Muscle layer of duodenum (tissue), 2 donors: ENCODE results near the gene MGAT4A.
"Not testable (repeated sequence)": the region's sequence is repeated elsewhere in the genome, so short reads cannot be mapped to it uniquely, and the experiment has no call there.

Experiments used
- H3K27ac ChIP-seq: one replicate; pipeline ENCODE4 v1.7.0; 2013; ENCODE audit warnings: mild to moderate bottlenecking, low read length
- H3K27me3 ChIP-seq: one replicate; pipeline ENCODE4 v1.7.0; 2013; ENCODE audit warnings: low read depth, mild to moderate bottlenecking, control low read depth, low read length
- H3K36me3 ChIP-seq, 2 donors: one replicate each; pipeline ENCODE4 v1.7.0; 2013; ENCODE audit warnings: low read length in 2 of 2, control low read depth in 1 of 2, mild to moderate bottlenecking in 1 of 2; ENCODE audit not compliant: insufficient read depth in 2 of 2, control insufficient read depth in 1 of 2
- H3K4me1 ChIP-seq, 2 donors: one replicate each; pipeline ENCODE4 v1.7.0; 2013; ENCODE audit warnings: low read length in 2 of 2, mild to moderate bottlenecking in 2 of 2, control low read depth in 1 of 2, moderate library complexity in 1 of 2; ENCODE audit not compliant: insufficient read depth in 2 of 2, control insufficient read depth in 1 of 2
- H3K4me3 ChIP-seq, 2 donors: one replicate each; pipeline ENCODE4 v1.7.0; 2013; ENCODE audit warnings: low read length in 2 of 2, low read depth in 1 of 2, mild to moderate bottlenecking in 1 of 2
- H3K9me3 ChIP-seq, 2 donors: one replicate each; pipeline ENCODE4 v1.7.0; 2013; ENCODE audit warnings: low read length in 2 of 2, control low read depth in 1 of 2, mild to moderate bottlenecking in 1 of 2; ENCODE audit not compliant: control insufficient read depth in 1 of 2
- donor health status: healthy.

Gene MGAT4A

DNA sequence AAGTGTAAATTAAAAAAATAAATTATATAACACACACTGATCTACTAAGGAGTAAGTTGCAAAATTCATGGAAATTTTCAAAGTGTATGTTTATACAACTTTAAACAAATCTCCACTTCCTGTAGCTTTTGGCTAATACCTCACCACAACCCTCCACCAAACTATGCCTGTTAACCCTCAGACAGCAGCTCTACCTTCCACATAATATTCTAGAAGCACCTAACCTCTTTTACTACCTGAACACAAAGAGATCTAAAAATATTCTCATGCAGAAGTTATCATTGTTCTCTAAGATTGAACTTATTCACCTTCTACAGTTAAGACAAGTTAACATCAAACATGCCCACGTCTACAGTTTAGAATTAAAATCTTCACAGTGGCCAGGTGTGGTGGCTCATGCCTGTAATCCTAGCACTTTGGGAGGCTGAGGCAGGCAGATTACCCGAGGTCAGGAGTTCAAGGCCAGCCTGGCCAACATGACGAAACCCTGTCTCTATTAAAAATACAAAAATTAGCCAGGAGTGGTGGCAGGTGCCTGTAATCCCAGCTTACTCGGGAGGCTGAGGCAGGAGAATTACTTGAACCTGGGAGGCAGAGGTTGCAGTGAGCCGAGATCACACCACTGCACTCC lies 2.7 kb downstream of the MGAT4A start:
- H3K4me3 ChIP-seq, H3K27me3 ChIP-seq, H3K36me3 ChIP-seq, H3K9me3 ChIP-seq: not testable (repeated sequence)
- H3K4me1 ChIP-seq, result peaks cover 0 to 42% of the 10 kb centered on the region in 2 donors
- peak overlapping the region; percentile 87 for H3K27ac ChIP-seq

DNA sequence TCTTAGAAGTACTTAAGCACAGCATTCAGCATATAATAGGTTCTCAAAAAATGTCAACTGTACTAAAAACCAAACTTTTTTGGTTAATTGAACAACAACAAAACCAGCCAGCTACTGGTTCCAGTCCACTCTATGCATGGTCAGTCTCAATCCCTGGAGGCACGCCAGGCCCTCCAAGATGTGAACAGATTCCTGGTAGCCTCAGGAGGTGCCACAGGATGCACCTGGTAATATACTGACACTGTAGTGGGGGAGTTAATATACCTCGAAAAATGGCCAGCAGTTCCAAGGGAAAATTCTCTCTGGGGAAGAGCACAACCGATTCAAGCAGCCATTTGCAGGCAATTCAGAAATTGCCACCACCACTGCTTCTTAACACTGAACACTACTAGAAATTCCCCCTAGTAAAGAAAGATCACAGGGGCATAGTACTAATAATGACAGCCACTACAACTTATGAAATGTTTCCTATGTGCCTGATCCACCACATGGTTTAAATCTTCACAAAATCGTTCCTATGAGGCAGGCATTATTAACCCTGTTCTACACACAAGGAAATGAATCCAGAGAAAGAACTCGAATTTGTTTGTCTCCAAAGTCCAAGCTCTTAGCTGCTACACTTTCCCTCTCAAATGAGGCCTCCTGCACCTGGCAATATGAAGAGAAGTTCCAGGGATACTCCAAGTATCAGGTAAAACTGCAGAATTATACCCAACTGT lies 3.4 kb downstream of the MGAT4A start:
- Histone ChIP-seq H3K27me3 (no peaks in the 10 kb centered on the region), H3K36me3 (peaks cover 0 to 11% of the 10 kb centered on the region in 2 donors), H3K9me3 (no peaks in the 10 kb centered on the region), H3K4me1 (peaks cover 0 to 42% of the 10 kb centered on the region in 2 donors), H3K4me3 (no peak overlapping the region), H3K27ac (peak overlapping the region; percentile 48)

DNA sequence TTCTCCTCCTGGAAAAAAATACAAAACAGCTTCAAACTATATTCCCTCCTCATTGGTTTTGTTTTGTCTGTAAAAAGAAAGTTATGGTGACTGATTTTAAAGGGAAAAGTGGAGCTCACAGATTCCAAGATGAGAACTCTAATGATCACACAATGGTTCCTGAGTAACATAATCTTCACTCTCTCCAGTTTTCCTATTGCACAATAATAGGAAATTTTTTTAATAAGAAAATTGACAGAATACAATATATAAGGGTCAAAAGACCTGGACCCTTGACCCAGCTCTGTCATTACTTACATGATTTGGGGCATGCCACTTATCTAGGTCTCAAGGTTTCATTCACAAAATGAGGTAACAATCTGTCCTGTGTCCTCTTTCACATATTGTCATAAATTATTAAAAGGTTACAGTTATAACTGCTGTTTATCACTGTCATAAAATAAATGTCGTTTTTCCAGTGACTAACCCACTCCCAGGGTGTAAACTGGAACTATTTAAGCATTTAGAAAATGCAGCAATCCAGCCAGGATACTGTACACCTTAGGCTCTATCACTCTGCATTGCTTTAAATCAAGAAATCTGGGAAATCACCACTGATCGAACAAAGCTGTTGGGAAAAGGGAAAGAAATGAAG lies 4.1 kb downstream of the MGAT4A start:
- Histone ChIP-seq H3K36me3 (peaks cover 0 to 11% of the 10 kb centered on the region in 2 donors), H3K27me3 (no peaks in the 10 kb centered on the region), H3K9me3 (no peaks in the 10 kb centered on the region), H3K4me1 (peaks cover 0 to 42% of the 10 kb centered on the region in 2 donors), H3K4me3 (peak overlapping the region in 1 of 2 donors; percentile 30), H3K27ac (peak overlapping the region; percentile 48)

DNA sequence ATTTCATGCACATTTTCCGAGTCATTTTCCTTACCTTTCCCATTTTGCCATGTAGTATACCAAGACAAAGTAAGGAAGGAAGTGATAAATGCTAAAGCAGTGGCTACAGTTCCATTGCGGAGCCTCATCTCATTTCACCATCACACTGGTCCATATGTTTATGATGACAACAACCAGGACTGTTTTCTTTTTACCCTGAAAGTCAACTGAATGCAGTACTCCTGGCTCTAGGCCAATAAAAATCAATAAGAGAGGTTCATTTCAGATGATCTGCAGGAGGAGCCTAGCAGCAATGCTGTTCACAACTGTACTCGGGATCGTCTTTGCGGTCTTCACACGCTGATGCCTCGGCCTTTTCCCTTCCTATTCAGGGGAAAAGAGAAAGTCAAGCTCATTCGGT lies 4.7 kb downstream of the MGAT4A start:
- no peaks in the 10 kb centered on the region for H3K9me3 ChIP-seq
- H3K27ac ChIP-seq, result no peak overlapping the region
- peaks cover 0 to 11% of the 10 kb centered on the region in 2 donors for H3K36me3 ChIP-seq
- peaks cover 0 to 42% of the 10 kb centered on the region in 2 donors for H3K4me1 ChIP-seq
- peak overlapping the region in 1 of 2 donors; percentile 30 for H3K4me3 ChIP-seq
- no peaks in the 10 kb centered on the region for H3K27me3 ChIP-seq

- Histone ChIP-seq H3K4me1 (peaks cover 0 to 15% of the 10 kb centered on the region in 2 donors), H3K4me3 (no peak overlapping the region), H3K27ac (no peak overlapping the region), H3K9me3 (no peaks in the 10 kb centered on the region), H3K36me3 (peaks cover 4 to 17% of the 10 kb centered on the region in 2 donors), H3K27me3 (no peaks in the 10 kb centered on the region)
These were observed 10.6 kb downstream of the MGAT4A start for GRCh38 chr2:98720286-98720685.

- Histone ChIP-seq H3K36me3 (peaks cover 4 to 6% of the 10 kb centered on the region in 2 donors), H3K27ac (no peak overlapping the region), H3K4me3 (no peak overlapping the region), H3K27me3 (no peaks in the 10 kb centered on the region), H3K9me3 (no peaks in the 10 kb centered on the region), H3K4me1 (peaks cover 0 to 7% of the 10 kb centered on the region in 2 donors)
These were observed 13.3 kb downstream of the MGAT4A start for GRCh38 chr2:98717621-98718020.

DNA sequence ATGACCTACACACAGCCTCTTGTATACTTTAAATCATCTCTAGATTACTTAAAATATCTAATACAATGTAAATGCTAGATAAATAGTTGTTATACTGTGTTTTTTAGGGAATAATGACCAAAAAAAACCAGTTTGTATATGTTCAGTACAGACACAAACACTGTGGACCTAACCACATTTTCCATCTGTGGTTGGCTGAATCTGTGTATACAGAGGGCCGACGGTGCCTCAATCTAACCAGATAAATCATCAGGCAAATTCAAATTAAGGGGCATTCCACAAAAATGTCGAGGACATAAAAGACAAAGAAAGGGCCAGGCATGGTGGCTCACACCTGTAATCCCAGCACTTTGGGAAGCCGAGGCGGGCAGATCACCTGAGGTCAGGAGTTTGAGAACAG lies 14.1 kb downstream of the MGAT4A start:
- H3K27me3 ChIP-seq, result no peaks in the 10 kb centered on the region
- no peak overlapping the region for H3K27ac ChIP-seq
- no peaks in the 10 kb centered on the region for H3K9me3 ChIP-seq
- H3K4me3 ChIP-seq, result no peak overlapping the region
- H3K36me3 ChIP-seq, result peaks cover 4 to 6% of the 10 kb centered on the region in 2 donors
- peaks cover 0 to 7% of the 10 kb centered on the region in 2 donors for H3K4me1 ChIP-seq

DNA sequence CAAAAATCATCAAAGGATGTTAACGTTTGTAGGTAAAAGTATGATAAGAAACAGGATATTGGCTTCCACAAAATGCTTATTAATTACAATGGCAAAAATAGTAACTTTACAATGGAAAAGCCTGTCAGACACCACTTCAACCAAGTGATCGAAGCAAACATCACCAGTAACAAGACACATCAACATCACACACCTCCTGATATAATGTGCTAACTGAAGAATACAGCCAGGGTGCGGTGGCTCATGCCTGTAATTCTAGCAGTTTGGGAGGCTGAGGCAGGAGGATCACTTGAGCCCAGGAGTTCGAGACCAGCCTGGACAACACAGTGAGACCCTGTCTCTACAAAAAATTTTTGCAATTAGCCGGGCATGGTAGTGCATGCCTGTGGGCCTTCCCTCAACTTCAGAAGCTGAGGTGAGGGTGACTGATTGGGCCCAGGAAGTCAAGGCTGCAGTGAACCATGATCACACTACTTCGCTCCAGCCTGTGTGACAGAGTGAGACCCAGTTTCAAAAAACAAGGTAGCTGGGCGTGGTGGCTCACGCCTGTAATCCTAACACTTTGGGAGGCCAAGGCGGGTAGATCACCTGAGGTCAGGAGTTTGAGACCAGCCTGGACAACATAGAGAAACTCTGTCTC lies 15.0 kb downstream of the MGAT4A start:
- Histone ChIP-seq H3K27ac (no peak overlapping the region), H3K27me3 (no peaks in the 10 kb centered on the region), H3K9me3 (no peaks in the 10 kb centered on the region)

GRCh38 chr2:98713332-98714015 lies 17.5 kb downstream of the MGAT4A start:
- H3K9me3 ChIP-seq, result no peaks in the 10 kb centered on the region
- peaks cover 12 to 13% of the 10 kb centered on the region in 2 donors for H3K4me1 ChIP-seq
- H3K36me3 ChIP-seq, result no peaks in the 10 kb centered on the region
- no peak overlapping the region for H3K27ac ChIP-seq
- no peaks in the 10 kb centered on the region for H3K27me3 ChIP-seq
- H3K4me3 ChIP-seq, result no peak overlapping the region

More for the DNA sequence above, 15.0 kb downstream of the MGAT4A start:
- no peak overlapping the region for H3K4me3 ChIP-seq
- peaks cover 4 to 6% of the 10 kb centered on the region in 2 donors for H3K36me3 ChIP-seq
- H3K4me1 ChIP-seq, result peaks cover 0 to 7% of the 10 kb centered on the region in 2 donors

DNA sequence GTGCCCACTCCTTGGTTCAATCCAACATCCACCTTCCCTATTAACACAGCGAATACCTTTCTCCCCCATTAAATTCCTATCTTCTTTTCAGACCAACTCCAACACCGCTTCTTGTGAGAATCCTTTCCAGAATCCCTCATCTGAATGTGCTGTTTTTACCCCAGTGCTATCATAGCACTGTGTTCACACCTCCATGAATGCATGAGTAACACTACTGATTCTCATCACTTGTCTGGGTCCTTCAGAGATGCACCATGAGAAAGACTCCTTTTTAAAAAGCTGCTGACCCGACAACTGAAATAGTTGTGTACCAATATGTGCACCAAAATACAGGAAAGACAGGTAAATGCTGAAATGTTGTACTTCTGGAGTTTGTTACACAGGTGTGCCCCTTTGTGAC lies 18.8 kb downstream of the MGAT4A start:
- H3K27ac ChIP-seq, result no peak overlapping the region
- peaks cover 16 to 20% of the 10 kb centered on the region in 2 donors for H3K4me1 ChIP-seq

More for the DNA sequence above, 18.8 kb downstream of the MGAT4A start:
- Histone ChIP-seq H3K4me3 (no peak overlapping the region), H3K27me3 (no peaks in the 10 kb centered on the region), H3K9me3 (no peaks in the 10 kb centered on the region), H3K36me3 (no peaks in the 10 kb centered on the region)
